PC-3 (cell line): ENCODE results near the gene TMEM54. TPM values are rescaled to one million over a fixed set of nuclear protein-coding genes. Genes with fewer than 3 reads are reported as not detected.

Source experiments
- ATAC-seq: fragments of 200-7000 bp; cut with Tn5 transposase; 2 replicates; pipeline ENCODE4 v1.9.1; 2020; ENCODE audit warnings: mild to moderate bottlenecking, moderate library complexity
- BruUV-seq: library from RNA; stranded (reverse); fragments of 400-500 nt; replicated peaks from 2 replicates; lab custom pipeline; 2021; lab: Mats Ljungman, UMichigan
- CTCF ChIA-PET: fragments of 300-600 bp; sonication (Branson Sonifier 250); formaldehyde crosslinking; loops from one replicate; lab custom pipeline; 2022; ENCODE audit warnings: antibody characterized with exemption; lab: Charles Lee
- POLR2A ChIA-PET: fragments of 300-600 bp; sonication (Branson Sonifier 250); formaldehyde crosslinking; loops from one replicate; lab custom pipeline; 2022; ENCODE audit warnings: antibody characterized with exemption; ENCODE audit not compliant: unreplicated experiment; lab: Charles Lee
- DNase-seq: peaks from one replicate; pipeline ENCODE4 v3.0.0-alpha.2; 2015
- H2AFZ ChIP-seq: fragments of 300-600 bp; sonication (generic); 2 replicates; pipeline ENCODE4 v1.6.0; 2016; ENCODE audit warnings: antibody characterized with exemption, low read length
- H3F3A ChIP-seq: fragments of 300-600 bp; sonication (generic); one replicate; pipeline ENCODE4 v1.6.0; 2017; ENCODE audit warnings: antibody characterized with exemption, low read length, control low read depth, mild to moderate bottlenecking; ENCODE audit not compliant: unreplicated experiment
- H3K27ac ChIP-seq: fragments of 300-600 bp; sonication (generic); 2 replicates; pipeline ENCODE4 v1.5.1; 2016; ENCODE audit warnings: mild to moderate bottlenecking, low read length
- H3K27me3 ChIP-seq: fragments of 300-600 bp; sonication (generic); 2 replicates; pipeline ENCODE4 v1.6.1; 2016; ENCODE audit warnings: low read length, mixed read lengths
- H3K36me3 ChIP-seq: fragments of 300-600 bp; sonication (generic); 2 replicates; pipeline ENCODE4 v1.6.1; 2016; ENCODE audit warnings: low read depth, mixed run types, low read length, mixed read lengths
- H3K4me1 ChIP-seq: fragments of 300-600 bp; sonication (generic); 2 replicates; pipeline ENCODE4 v1.5.1; 2016; ENCODE audit warnings: low read length; ENCODE audit not compliant: insufficient read depth
- H3K4me2 ChIP-seq: fragments of 300-600 bp; sonication (generic); 2 replicates; pipeline ENCODE4 v1.6.0; 2016; ENCODE audit warnings: low read length
- H3K4me3 ChIP-seq: fragments of 300-600 bp; sonication (generic); 2 replicates; pipeline ENCODE4 v1.5.1; 2016; ENCODE audit warnings: mild to moderate bottlenecking, low read length, mixed read lengths
- H3K79me2 ChIP-seq: fragments of 300-600 bp; sonication (generic); 2 replicates; pipeline ENCODE4 v1.6.1; 2017; ENCODE audit warnings: low read length, mixed read lengths
- H3K9ac ChIP-seq: fragments of 300-600 bp; sonication (generic); 2 replicates; pipeline ENCODE4 v1.6.0; 2016; ENCODE audit warnings: mild to moderate bottlenecking, low read length
- H3K9me2 ChIP-seq: fragments of 300-600 bp; sonication (generic); replicated peaks from 2 replicates; pipeline ENCODE4 v1.6.1; 2016; ENCODE audit warnings: mixed run types, low read length, mixed read lengths
- H3K9me3 ChIP-seq: fragments of 300-600 bp; sonication (generic); 2 replicates; pipeline ENCODE4 v1.6.1; 2016; ENCODE audit warnings: low read length, mixed read lengths
- H4K20me1 ChIP-seq: fragments of 300-600 bp; sonication (generic); 2 replicates; pipeline ENCODE4 v1.6.1; 2016; ENCODE audit warnings: low read length, mixed read lengths
- EZH2 ChIP-seq: fragments of 300-600 bp; sonication (generic); IDR thresholded peaks from one replicate; pipeline ENCODE4 v1.6.1; 2017; ENCODE audit warnings: antibody characterized with exemption, mild to moderate bottlenecking, low read length; ENCODE audit not compliant: unreplicated experiment
- EZH2phosphoT487 ChIP-seq: fragments of 300-600 bp; sonication (generic); IDR thresholded peaks from 2 replicates; pipeline ENCODE4 v1.6.1; 2018; ENCODE audit warnings: mild to moderate bottlenecking, antibody characterized with exemption, low read length, borderline replicate concordance
- intact Hi-C: fragments of 100-400 bp; cut with micrococcal nuclease; formaldehyde crosslinking; loops from 2 replicates; pipeline ENCODE4 v1.9.0; 2023
- total RNA-seq: library from RNA; depleted of rRNA; stranded (reverse); fragments of >200 nt; gene quantifications from 2 replicates; pipeline ENCODE4 v1.2.3, GENCODE V29; 2014
- TF ChIP-seq, protein P1 (sequence below): fragments of 300-600 bp; sonication (generic); conservative IDR thresholded peaks from 2 replicates; pipeline ENCODE4 v1.5.1; 2017; ENCODE audit warnings: antibody characterized with exemption, low read depth, mild to moderate bottlenecking, low read length

The TMEM54 gene
- total RNA-seq, 1 experiment from 2014 or later: 175 TPM

DNA sequence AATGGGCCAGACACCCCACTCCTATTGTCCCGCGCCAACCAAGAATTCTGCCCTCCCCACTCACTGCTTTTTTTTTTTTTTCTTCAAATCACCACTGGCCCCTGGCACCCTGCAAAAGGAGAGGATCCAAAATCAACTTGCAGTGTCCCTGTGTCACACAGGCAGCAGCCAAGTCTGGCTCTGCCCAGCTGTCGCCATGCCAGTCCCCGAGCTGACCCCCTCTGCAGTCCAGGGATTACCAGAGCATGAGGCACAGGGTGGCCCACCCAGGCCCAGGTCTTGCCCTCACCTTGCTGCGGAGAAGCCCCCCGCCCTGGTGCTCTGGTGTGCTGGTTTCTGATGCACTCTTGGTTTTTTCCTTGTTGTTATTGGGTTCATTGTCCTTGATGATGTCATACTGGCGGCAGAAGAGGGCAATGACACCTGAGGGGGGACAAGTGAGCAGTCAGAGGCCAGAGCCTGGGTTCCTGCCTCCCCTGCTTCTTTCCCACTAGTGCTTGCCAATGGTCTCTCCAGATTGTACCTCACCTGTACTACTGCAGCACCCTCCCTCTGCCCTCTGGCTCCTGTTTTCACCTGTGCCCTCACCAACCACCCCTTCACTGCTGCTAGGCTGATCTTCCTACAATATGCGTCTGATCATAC lies 36.7 kb downstream of the TMEM54 start:
- no peaks in the 10 kb centered on the region for H4K20me1 ChIP-seq
- H3K9me3 ChIP-seq: no peaks in the 10 kb centered on the region
- ChIA-PET CTCF (no interaction called here), POLR2A (no interaction called here)
- DNase-seq (no peak), ATAC-seq (no peak)
- H2AFZ ChIP-seq: no peak overlapping the region
- H3K9me2 ChIP-seq: no peaks in the 10 kb centered on the region
- no peaks in the 10 kb centered on the region for H3F3A ChIP-seq
- intact Hi-C loops: no loop called here
- H3K4me2 ChIP-seq: no peak overlapping the region
- H3K9ac ChIP-seq: no peak overlapping the region
- no peaks in the 10 kb centered on the region for H3K36me3 ChIP-seq
- H3K27me3 ChIP-seq: no peaks in the 10 kb centered on the region
- H3K4me3 ChIP-seq: no peak overlapping the region
- H3K79me2 ChIP-seq: no peaks in the 10 kb centered on the region
- TF ChIP-seq EZH2phosphoT487 (no peak), EZH2 (no peak)
- TF ChIP-seq, protein P1, sequence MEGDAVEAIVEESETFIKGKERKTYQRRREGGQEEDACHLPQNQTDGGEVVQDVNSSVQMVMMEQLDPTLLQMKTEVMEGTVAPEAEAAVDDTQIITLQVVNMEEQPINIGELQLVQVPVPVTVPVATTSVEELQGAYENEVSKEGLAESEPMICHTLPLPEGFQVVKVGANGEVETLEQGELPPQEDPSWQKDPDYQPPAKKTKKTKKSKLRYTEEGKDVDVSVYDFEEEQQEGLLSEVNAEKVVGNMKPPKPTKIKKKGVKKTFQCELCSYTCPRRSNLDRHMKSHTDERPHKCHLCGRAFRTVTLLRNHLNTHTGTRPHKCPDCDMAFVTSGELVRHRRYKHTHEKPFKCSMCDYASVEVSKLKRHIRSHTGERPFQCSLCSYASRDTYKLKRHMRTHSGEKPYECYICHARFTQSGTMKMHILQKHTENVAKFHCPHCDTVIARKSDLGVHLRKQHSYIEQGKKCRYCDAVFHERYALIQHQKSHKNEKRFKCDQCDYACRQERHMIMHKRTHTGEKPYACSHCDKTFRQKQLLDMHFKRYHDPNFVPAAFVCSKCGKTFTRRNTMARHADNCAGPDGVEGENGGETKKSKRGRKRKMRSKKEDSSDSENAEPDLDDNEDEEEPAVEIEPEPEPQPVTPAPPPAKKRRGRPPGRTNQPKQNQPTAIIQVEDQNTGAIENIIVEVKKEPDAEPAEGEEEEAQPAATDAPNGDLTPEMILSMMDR: no peak
- no peaks in the 10 kb centered on the region for H3K4me1 ChIP-seq
- no TSS peak for BruUV-seq
- H3K27ac ChIP-seq: no peak overlapping the region

DNA sequence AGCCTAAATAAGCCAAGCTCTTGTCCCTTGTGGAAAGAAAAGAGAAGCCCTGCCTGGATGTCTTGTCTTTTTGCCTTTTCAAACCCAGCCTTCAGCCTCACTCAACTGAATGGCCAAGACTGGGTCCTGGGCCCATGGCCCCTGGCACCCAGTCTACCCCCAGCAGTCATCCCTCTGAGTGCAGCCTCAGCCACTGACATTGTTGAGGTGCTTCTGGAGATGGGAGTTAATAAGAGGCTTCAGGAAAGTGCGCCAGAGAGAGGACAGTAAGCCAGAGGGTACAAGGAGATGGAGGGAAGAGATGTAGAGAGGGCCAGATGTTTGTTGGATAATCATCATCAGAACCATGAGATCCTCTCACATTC lies 37.3 kb downstream of the TMEM54 start:
- H3K9ac ChIP-seq: no peak overlapping the region
- no peaks in the 10 kb centered on the region for H3K27me3 ChIP-seq
- no peaks in the 10 kb centered on the region for H3K9me2 ChIP-seq
- H4K20me1 ChIP-seq: no peaks in the 10 kb centered on the region
- no peak overlapping the region for H3K4me2 ChIP-seq
- DNase-seq: no peak
- H3K9me3 ChIP-seq: no peaks in the 10 kb centered on the region
- no peaks in the 10 kb centered on the region for H3K79me2 ChIP-seq
- no peaks in the 10 kb centered on the region for H3K36me3 ChIP-seq
- no TSS peak for BruUV-seq
- no peaks in the 10 kb centered on the region for H3F3A ChIP-seq
- ChIA-PET CTCF (no interaction called here), POLR2A (no interaction called here)
- H3K4me1 ChIP-seq: no peaks in the 10 kb centered on the region
- intact Hi-C loops: no loop called here
- H3K27ac ChIP-seq: no peak overlapping the region
- ATAC-seq: no peak
- H2AFZ ChIP-seq: no peak overlapping the region
- H3K4me3 ChIP-seq: no peak overlapping the region
- TF ChIP-seq, protein P1: no peak
- TF ChIP-seq EZH2phosphoT487: no peak
- TF ChIP-seq EZH2: no peak

DNA sequence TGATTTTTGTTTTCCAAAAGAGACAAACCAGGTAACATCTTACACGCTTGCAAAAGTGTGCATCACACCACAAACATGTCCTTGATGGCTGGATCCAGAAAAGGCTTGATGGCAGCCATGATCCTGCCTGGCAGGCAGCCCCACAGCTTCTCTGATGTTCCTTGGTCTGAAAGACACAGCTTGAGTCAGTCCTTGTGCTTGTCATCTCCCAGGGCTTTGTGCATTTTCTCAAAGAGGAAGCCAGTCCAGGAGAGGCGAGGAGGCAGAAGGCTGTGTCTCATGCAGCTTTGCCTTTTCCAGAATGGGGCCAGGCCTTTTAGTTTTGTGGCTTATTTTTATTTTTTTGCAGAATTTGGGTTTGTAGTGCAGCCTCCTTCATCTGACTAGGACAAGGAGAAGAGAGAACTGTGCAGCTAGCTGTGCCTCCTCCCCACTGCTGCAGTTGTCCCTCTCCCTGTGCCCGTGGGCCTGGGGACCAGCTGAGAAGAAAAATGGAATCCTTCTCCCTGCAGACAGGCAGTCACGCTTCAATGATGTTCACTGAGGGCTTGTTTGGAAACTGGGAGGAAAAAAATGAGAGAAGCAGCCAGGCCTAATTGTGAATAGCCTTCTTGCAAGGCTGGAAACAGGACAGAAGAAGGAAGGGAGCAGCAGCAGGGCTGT lies 37.8 kb downstream of the TMEM54 start:
- H3K9ac ChIP-seq: no peak overlapping the region
- CTCF ChIA-PET: no interaction called here
- H3K9me2 ChIP-seq: no peaks in the 10 kb centered on the region
- no peak overlapping the region for H2AFZ ChIP-seq
- H3K36me3 ChIP-seq: no peaks in the 10 kb centered on the region
- no peaks in the 10 kb centered on the region for H3K9me3 ChIP-seq
- no peak overlapping the region for H3K4me3 ChIP-seq
- BruUV-seq: no TSS peak
- ATAC-seq (no peak), DNase-seq (no peak)
- no peaks in the 10 kb centered on the region for H3K4me1 ChIP-seq
- intact Hi-C loops: no loop called here
- no peak overlapping the region for H3K27ac ChIP-seq
- no peaks in the 10 kb centered on the region for H3F3A ChIP-seq
- TF ChIP-seq EZH2phosphoT487 (no peak), EZH2 (no peak)
- TF ChIP-seq, protein P1: no peak
- no peaks in the 10 kb centered on the region for H3K27me3 ChIP-seq
- H3K4me2 ChIP-seq: no peak overlapping the region
- POLR2A ChIA-PET: no interaction called here
- H4K20me1 ChIP-seq: no peaks in the 10 kb centered on the region
- no peaks in the 10 kb centered on the region for H3K79me2 ChIP-seq
